Prostate gland (tissue), 2 donors: Measurements from ENCODE around the gene CUL1.

ENCODE experiments used
- CTCF ChIP-seq, 4 experiments: fragments of 200-600 bp in 2 of 4; fragments of 450-650 bp in 2 of 4; sonication (generic) in 2 of 4; IDR thresholded peaks; 1 replicate in 3 of 4; 2 replicates in 1 of 4; pipeline ENCODE4 v1.5.1; 2016 to 2019; ENCODE audit warnings: antibody characterized with exemption in 4 of 4, mild to moderate bottlenecking in 2 of 4, moderate library complexity in 2 of 4
- POLR2A ChIP-seq: fragments of 450-650 bp; IDR thresholded peaks from one replicate; pipeline ENCODE4 v1.6.1; 2016; ENCODE audit warnings: antibody characterized with exemption, mild to moderate bottlenecking
- POLR2AphosphoS5 ChIP-seq: sonication (generic); formaldehyde crosslinking; IDR thresholded peaks from one replicate; pipeline ENCODE4 v1.6.1; 2017; ENCODE audit warnings: antibody characterized with exemption

DNA sequence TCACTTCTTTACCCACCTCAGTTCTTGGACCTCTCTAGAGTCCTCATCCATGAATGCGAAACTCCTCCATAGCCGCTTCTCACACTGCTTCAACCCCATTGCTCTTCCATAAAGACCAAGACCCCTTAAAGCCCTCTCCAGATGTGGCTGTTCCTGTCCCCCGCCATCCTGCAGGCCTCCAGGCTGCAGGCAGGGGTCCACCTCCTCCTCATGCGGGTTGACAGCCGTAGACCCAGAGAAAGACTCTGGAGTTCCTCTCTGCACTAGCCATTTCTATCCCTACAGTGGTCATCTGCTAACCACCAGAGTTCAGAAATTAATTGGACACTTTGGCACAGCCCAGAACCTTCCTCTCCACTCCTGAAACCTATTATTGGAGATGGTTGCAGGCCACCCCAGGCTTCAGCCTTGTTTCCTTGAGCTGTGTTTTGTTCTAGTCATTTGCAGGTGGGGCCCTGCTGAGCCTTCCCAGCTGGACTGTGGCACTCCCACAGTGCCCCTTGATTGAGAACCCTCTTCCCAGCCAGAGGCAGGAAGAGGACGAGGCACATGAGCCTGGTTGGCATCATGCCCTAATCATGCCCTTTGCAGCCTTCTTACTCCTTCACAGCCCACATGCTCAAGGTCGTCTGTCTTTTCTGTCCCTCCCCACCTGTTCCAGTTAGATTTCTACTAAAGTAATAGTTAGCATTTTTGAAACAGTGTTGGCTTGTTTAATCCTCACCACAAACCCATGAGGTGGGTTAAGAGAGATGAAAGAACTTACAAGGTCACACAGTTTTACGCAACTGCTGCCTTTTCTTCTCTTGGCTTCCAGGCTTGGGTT, 23.9 kb downstream of the CUL1 start:
- TF ChIP-seq POLR2A (no peak), CTCF (IDR thresholded peaks at IDR 0.05) (no peak), POLR2AphosphoS5 (no peak)
